Measurements from ENCODE around the gene AMBP. TPM values are rescaled to one million over a fixed set of nuclear protein-coding genes. Genes with fewer than 3 reads are reported as not detected.

AMBP gene
- total RNA-seq, 1 donor from 2014 or later, result 0.29 TPM

- H3K4me1 Mint-ChIP-seq (ENCODE audit: low read depth, unreplicated experiment), result peaks cover 7% of the 10 kb centered on the region
These were observed 38.6 kb downstream of the AMBP start for GRCh38 chr9:114039484-114039883.

GRCh38 chr9:114038724-114039313 is 39.3 kb downstream of the AMBP start:
- H3K36me3 Mint-ChIP-seq (ENCODE audit: unreplicated experiment), result peaks cover 5% of the 10 kb centered on the region
- H3K27me3 Mint-ChIP-seq (ENCODE audit: unreplicated experiment), result peaks cover 10% of the 10 kb centered on the region
- H3K4me1 Mint-ChIP-seq (ENCODE audit: low read depth, unreplicated experiment), result peaks cover 7% of the 10 kb centered on the region
- peaks cover 8% of the 10 kb centered on the region for H3K9me3 Mint-ChIP-seq (ENCODE audit: unreplicated experiment)
- DNase-seq, result no peak
- H3K27ac Mint-ChIP-seq (ENCODE audit: unreplicated experiment), result no peak overlapping the region
- TF ChIP-seq CTCF (IDR thresholded peaks at IDR 0.05; ENCODE audit: partially characterized antibody, unreplicated experiment), result no peak
- no peak overlapping the region for H3K4me3 Mint-ChIP-seq (ENCODE audit: unreplicated experiment)

More at GRCh38 chr9:114039484-114039883, 38.6 kb downstream of the AMBP start:
- Mint-ChIP-seq H3K9me3 (ENCODE audit: unreplicated experiment) (peaks cover 5% of the 10 kb centered on the region), H3K27ac (ENCODE audit: unreplicated experiment) (no peak overlapping the region), H3K27me3 (ENCODE audit: unreplicated experiment) (peaks cover 10% of the 10 kb centered on the region), H3K4me3 (ENCODE audit: unreplicated experiment) (no peak overlapping the region), H3K36me3 (ENCODE audit: unreplicated experiment) (peaks cover 5% of the 10 kb centered on the region)
- DNase-seq, result no peak
- no peak for TF ChIP-seq CTCF (IDR thresholded peaks at IDR 0.05; ENCODE audit: partially characterized antibody, unreplicated experiment)

GRCh38 chr9:114037961-114038723 is 40.0 kb downstream of the AMBP start:
- no peak for DNase-seq
- Mint-ChIP-seq H3K4me1 (ENCODE audit: low read depth, unreplicated experiment) (peaks cover 7% of the 10 kb centered on the region), H3K27ac (ENCODE audit: unreplicated experiment) (no peak overlapping the region), H3K9me3 (ENCODE audit: unreplicated experiment) (peaks cover 8% of the 10 kb centered on the region), H3K36me3 (ENCODE audit: unreplicated experiment) (peaks cover 6% of the 10 kb centered on the region), H3K27me3 (ENCODE audit: unreplicated experiment) (peaks cover 11% of the 10 kb centered on the region), H3K4me3 (ENCODE audit: unreplicated experiment) (no peak overlapping the region)
- no peak for TF ChIP-seq CTCF (IDR thresholded peaks at IDR 0.05; ENCODE audit: partially characterized antibody, unreplicated experiment)

GRCh38 chr9:114037249-114037648 is 40.9 kb downstream of the AMBP start:
- Mint-ChIP-seq H3K27ac (ENCODE audit: unreplicated experiment) (no peak overlapping the region), H3K27me3 (ENCODE audit: unreplicated experiment) (peaks cover 12% of the 10 kb centered on the region), H3K9me3 (ENCODE audit: unreplicated experiment) (peaks cover 12% of the 10 kb centered on the region), H3K4me3 (ENCODE audit: unreplicated experiment) (no peak overlapping the region), H3K36me3 (ENCODE audit: unreplicated experiment) (peaks cover 9% of the 10 kb centered on the region), H3K4me1 (ENCODE audit: low read depth, unreplicated experiment) (peaks cover 15% of the 10 kb centered on the region)
- DNase-seq, result no peak
- no peak for TF ChIP-seq CTCF (IDR thresholded peaks at IDR 0.05; ENCODE audit: partially characterized antibody, unreplicated experiment)

All from glutamatergic neuron (in vitro differentiated cells).